Retinal pigment epithelial cell (primary cell): Measurements from ENCODE around the gene INPP4A.

Experiments used
- DNase-seq: peaks from one replicate; pipeline ENCODE4 v3.0.0-alpha.2; 2010; ENCODE audit warnings: low read depth
- H3K4me3 ChIP-seq: 2 replicates; pipeline ENCODE4 v1.5.1; 2011; ENCODE audit warnings: mild to moderate bottlenecking, low read length, control low read depth, moderate library complexity
- TF ChIP-seq, protein P1 (sequence below): conservative IDR thresholded peaks from 2 replicates; pipeline ENCODE4 v1.5.1; 2011; ENCODE audit warnings: low read depth, low read length, control low read depth, inconsistent platforms

Gene INPP4A

GRCh38 chr2:98568161-98568956 is 123.7 kb downstream of the INPP4A start:
- TF ChIP-seq, protein P1, sequence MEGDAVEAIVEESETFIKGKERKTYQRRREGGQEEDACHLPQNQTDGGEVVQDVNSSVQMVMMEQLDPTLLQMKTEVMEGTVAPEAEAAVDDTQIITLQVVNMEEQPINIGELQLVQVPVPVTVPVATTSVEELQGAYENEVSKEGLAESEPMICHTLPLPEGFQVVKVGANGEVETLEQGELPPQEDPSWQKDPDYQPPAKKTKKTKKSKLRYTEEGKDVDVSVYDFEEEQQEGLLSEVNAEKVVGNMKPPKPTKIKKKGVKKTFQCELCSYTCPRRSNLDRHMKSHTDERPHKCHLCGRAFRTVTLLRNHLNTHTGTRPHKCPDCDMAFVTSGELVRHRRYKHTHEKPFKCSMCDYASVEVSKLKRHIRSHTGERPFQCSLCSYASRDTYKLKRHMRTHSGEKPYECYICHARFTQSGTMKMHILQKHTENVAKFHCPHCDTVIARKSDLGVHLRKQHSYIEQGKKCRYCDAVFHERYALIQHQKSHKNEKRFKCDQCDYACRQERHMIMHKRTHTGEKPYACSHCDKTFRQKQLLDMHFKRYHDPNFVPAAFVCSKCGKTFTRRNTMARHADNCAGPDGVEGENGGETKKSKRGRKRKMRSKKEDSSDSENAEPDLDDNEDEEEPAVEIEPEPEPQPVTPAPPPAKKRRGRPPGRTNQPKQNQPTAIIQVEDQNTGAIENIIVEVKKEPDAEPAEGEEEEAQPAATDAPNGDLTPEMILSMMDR, result no peak
- DNase-seq, result no peak

GRCh38 chr2:98569197-98569793 is 124.6 kb downstream of the INPP4A start:
- DNase-seq, result no peak
- H3K4me3 ChIP-seq, result no peak overlapping the region
- TF ChIP-seq, protein P1, result peak; percentile 88

More at GRCh38 chr2:98568161-98568956, 123.7 kb downstream of the INPP4A start:
- no peak overlapping the region for H3K4me3 ChIP-seq

GRCh38 chr2:98569915-98570314 is 125.3 kb downstream of the INPP4A start:
- DNase-seq, result no peak
- no peak overlapping the region for H3K4me3 ChIP-seq
- TF ChIP-seq, protein P1, result no peak

DNA sequence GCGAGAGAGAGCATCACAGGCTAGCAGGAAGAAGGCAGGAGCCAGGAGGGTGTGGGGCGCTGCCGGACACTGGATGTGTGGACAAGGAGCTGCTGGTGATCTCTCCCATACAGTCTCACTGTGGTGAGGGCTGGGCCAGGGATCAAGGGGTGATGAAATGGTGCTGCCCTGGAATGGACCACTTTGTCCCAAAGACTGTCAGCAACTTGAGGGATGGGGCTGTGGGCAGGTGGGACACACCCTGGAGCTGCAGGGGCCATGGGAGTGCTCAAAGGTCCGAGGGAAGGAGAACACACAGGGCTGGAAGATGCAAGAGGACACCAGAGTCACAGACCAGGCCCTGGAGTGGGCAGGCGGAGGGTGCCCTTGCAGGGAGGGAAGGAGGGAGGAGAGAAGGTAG is 125.7 kb downstream of the INPP4A start:
- DNase-seq, result no peak
- H3K4me3 ChIP-seq, result no peak overlapping the region
- TF ChIP-seq, protein P1, result no peak

DNA sequence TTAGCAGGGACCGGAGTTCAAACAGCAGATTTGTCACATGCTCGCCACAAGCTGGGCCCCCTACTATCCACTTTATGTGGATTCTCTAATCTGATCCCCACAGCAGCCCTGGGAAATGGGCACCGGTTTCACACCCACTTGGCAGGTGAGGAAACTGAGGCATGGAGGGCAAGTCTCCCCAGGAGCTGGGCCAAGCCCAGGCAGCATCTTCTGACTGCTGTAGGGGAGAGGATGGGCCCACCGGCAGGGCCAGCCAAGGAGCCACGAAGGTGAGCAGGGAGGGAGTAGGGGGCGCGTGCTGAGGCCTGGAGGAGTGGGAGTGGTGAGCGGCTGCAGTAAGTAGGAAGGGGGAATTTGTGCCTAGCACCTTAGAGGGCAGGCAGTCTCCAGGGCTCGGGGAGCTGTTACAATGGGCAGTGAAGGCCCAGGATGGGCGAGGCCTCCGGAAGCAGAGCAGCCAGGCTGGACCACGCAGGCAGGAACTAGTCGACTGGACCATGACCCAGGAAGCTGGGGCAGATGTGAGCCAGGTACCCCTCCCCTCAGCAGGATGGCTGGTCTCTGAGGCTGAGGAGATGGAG is 126.6 kb downstream of the INPP4A start:
- TF ChIP-seq, protein P1, result no peak
- DNase-seq, result no peak
- H3K4me3 ChIP-seq, result no peak overlapping the region

DNA sequence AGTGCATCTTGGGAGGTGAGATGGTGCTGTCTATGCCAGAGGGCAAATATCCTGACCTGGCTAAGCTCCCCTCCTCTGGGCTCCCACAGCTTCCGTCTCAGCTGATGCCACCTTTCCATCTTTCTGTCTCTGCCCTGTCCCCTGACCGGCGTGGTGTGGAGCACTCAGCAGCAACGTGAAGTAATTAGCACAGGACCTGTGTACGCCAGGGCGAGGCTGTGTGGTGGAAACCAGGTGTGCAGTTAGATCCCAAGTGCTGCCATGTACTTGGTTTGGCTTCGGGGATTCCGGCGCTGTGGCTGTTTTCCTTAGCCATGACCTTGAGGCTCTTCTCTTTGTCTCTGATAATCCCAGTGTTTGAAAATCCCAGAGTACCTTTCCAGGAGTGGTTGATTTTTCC is 127.1 kb downstream of the INPP4A start:
- no peak overlapping the region for H3K4me3 ChIP-seq
- DNase-seq, result no peak
- TF ChIP-seq, protein P1, result no peak

DNA sequence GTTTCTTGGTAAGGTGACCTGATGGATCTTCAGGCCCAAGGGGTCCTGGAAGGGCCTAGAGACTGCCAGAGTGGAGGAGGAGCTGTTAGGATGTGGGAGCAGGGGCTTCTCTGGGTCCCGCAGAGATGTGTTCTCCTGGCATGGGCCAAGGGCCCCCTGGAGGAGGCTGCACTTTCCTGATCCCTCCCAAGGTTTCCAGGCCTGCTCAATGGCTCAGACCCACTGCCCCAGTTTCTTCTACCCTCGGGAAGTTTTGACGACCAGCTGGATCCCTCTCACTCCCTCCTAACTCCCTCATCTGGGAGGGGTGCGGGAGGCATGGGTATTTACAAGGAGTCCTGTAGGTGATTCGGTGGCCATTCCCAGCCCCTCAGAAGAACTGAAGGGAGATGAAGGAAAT is 127.6 kb downstream of the INPP4A start:
- DNase-seq, result no peak
- TF ChIP-seq, protein P1, result no peak
- no peak overlapping the region for H3K4me3 ChIP-seq
